ENCODE results near the gene NFATC2.
"Not testable (repeated sequence)": the region's sequence is repeated elsewhere in the genome, so short reads cannot be mapped to it uniquely, and the experiment has no call there.

NFATC2 gene

DNA sequence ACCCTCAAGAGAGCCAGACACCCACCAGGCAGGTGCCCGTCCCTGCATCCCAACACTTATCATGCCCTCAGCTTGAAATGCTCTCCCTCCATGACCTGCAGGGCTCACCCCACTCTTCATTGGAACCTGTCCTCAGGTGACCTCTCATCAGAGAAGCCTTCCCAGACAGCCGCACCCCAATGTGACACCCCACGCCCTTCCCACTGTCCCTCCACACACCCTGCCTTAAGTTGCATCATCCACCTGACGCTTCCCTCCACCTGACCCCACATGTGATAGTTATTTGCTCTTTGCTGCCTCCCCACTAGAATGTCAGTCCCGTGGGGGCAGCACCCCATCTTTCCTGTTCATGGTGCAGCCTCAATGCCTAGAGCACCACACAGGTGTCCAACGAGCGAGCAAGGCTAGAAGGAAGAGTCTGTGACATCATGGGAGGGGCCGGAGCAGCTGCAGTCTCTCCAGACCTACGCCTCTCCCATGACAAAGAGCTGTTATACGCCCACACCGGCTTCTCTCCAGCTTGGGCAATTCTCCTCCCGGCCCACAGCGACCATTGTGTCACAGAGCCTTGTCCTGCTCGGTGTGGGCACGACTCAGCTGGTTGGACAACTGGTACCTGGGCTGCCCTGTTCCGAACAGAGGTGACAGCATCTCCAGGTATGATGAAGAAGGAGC is 58.2 kb downstream of the NFATC2 start:
- ChIA-PET POLR2A (no interaction called here), CTCF (no interaction called here)
- TF ChIP-seq LEF1 (IDR thresholded peaks at IDR 0.05; ENCODE audit: borderline replicate concordance): no peak
- TF ChIP-seq L3MBTL2 (conservative IDR thresholded peaks at IDR 0.05): no peak
- no peak for TF ChIP-seq HDGF (IDR thresholded peaks at IDR 0.05; ENCODE audit: borderline replicate concordance)
- TF ChIP-seq FOXM1 (IDR thresholded peaks at IDR 0.05; ENCODE audit: borderline replicate concordance): no peak
- no peak for TF ChIP-seq CTBP1 (IDR thresholded peaks at IDR 0.05; ENCODE audit: borderline replicate concordance)
- TF ChIP-seq ARNT (IDR thresholded peaks at IDR 0.05): no peak
- TF ChIP-seq, protein P1, sequence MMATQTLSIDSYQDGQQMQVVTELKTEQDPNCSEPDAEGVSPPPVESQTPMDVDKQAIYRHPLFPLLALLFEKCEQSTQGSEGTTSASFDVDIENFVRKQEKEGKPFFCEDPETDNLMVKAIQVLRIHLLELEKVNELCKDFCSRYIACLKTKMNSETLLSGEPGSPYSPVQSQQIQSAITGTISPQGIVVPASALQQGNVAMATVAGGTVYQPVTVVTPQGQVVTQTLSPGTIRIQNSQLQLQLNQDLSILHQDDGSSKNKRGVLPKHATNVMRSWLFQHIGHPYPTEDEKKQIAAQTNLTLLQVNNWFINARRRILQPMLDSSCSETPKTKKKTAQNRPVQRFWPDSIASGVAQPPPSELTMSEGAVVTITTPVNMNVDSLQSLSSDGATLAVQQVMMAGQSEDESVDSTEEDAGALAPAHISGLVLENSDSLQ (IDR thresholded peaks at IDR 0.05): no peak
- TF ChIP-seq SP1 (IDR thresholded peaks at IDR 0.05): no peak
- no peak for TF ChIP-seq ZNF384 (IDR thresholded peaks at IDR 0.05)
- no peak for TF ChIP-seq NFRKB (IDR thresholded peaks at IDR 0.05)
- no peak for TF ChIP-seq FOXK2 (IDR thresholded peaks at IDR 0.05)
- TF ChIP-seq ELF4 (IDR thresholded peaks at IDR 0.05): no peak
- TF ChIP-seq BHLHE40 (IDR thresholded peaks at IDR 0.05; ENCODE audit: borderline replicate concordance): no peak
- no peak for TF ChIP-seq TARDBP (IDR thresholded peaks at IDR 0.05)
- TF ChIP-seq FOXA1 (IDR thresholded peaks at IDR 0.05): no peak
- TF ChIP-seq SUZ12 (IDR thresholded peaks at IDR 0.05): no peak
- DNase-seq (ENCODE audit: extremely low spot score): no peak

DNA sequence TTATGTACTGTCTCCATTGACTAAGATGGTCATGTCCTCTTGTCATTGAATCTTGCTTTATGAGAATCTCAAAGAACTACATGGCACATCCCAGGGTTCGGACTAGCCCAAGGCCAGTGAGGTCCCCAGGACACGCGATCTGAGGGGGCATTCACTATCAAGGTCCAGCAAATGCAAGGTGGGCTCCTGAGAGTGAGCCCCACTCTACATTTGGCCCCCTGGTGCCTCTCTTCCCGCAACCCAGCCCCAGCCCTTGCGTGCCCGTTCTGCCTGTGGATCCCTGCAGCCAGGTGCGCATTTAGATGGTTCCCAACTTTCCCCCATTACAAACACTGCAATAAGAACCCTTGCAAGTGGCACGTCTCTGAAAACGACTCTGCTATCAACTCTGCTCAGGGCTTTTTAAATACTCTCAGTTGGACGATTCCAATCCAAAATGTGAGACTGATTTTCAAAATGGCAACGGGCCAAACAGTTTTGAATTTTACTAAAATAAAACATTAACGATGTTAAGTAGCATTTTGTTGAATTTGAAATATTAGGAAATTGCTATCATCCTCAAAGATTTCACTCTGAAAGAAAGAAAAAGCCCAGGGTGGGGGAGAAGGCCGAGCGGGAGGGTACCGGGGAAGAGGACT is 59.6 kb downstream of the NFATC2 start:
- POLR2A ChIA-PET: no interaction called here
- CTCF ChIA-PET: no interaction called here
- TF ChIP-seq ARNT (IDR thresholded peaks at IDR 0.05) (no peak), FOXM1 (IDR thresholded peaks at IDR 0.05; ENCODE audit: borderline replicate concordance) (no peak), L3MBTL2 (conservative IDR thresholded peaks at IDR 0.05) (no peak), BHLHE40 (IDR thresholded peaks at IDR 0.05; ENCODE audit: borderline replicate concordance) (no peak), FOXA1 (IDR thresholded peaks at IDR 0.05) (no peak), SP1 (IDR thresholded peaks at IDR 0.05) (no peak), TARDBP (IDR thresholded peaks at IDR 0.05) (no peak), CTBP1 (IDR thresholded peaks at IDR 0.05; ENCODE audit: borderline replicate concordance) (no peak), HDGF (IDR thresholded peaks at IDR 0.05; ENCODE audit: borderline replicate concordance) (no peak), ZNF384 (IDR thresholded peaks at IDR 0.05) (no peak), ELF4 (IDR thresholded peaks at IDR 0.05) (no peak), NFRKB (IDR thresholded peaks at IDR 0.05) (no peak), FOXK2 (IDR thresholded peaks at IDR 0.05) (no peak), SUZ12 (IDR thresholded peaks at IDR 0.05) (no peak), LEF1 (IDR thresholded peaks at IDR 0.05; ENCODE audit: borderline replicate concordance) (no peak)
- TF ChIP-seq, protein P1 (IDR thresholded peaks at IDR 0.05): no peak
- no peak for DNase-seq (ENCODE audit: extremely low spot score)

DNA sequence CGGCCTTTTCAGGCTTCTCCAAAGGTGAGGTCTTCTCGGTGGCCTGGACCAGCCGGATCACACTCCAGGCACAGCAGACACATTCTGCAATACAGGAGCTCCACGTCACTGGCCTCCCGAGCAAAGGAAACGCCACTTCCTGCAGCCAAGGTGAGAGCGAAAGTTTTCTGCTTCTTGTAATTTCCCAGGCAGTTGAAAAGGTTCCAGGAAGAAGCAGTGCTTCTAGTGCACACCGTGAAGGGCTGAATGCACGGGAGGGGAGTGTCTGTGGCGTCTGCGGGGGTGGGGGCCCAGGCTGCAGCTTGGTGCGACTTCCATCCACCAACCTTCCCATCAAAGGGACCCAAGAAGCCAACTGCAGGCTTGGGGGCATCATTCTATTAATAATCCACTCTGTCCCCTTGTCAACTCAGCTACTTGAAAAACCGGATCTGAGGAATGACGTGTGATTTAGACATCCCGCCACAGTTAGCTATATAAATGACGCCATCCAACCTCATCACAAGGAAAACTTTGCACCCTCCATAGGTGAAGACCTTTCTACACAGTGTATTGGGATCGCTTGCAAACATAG is 61.1 kb downstream of the NFATC2 start:
- ChIA-PET CTCF (no interaction called here), POLR2A (no interaction called here)
- no peak for TF ChIP-seq ARNT (IDR thresholded peaks at IDR 0.05)
- no peak for DNase-seq (ENCODE audit: extremely low spot score)

DNA sequence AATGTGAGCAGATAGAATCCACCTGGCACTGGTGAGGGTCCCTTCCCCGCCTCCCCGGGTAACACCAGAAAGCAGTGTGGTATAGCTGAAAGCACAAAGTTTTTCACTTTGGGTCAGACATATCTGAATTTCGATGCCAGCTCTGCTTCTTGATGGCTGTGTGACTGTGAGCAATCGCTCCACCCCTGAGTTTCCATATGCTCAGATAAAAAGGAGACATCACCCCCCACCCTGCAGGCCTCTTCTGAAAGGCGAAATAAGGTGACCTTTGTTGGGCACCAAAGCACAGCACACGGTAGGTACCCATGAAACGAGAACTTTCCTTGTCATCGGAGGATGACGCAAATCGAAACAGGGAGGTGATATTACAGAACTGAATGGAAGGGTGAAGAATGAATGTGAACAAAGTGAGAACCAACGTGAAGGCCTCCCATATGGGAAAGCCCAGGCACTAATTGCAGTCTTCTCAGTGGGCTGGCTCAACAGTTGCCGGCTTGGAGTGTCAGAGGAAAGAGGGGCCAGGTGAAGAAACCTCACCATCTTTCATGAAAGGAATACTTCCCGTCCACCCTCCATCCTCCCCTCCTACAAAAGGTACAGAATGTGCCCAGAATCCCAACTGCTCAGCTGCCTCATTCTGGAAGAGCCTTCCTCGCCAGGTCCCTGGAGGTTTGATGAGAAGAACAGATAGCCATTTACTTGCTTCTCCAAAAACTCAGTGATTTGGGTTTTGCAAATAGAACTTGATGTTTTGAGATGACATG is 61.8 kb downstream of the NFATC2 start:
- ChIA-PET POLR2A (no interaction called here), CTCF (no interaction called here)
- DNase-seq (ENCODE audit: extremely low spot score): no peak
- TF ChIP-seq TARDBP (IDR thresholded peaks at IDR 0.05) (no peak), SP1 (IDR thresholded peaks at IDR 0.05) (no peak), ARNT (IDR thresholded peaks at IDR 0.05) (no peak), LEF1 (IDR thresholded peaks at IDR 0.05; ENCODE audit: borderline replicate concordance) (no peak), FOXA1 (IDR thresholded peaks at IDR 0.05) (no peak)
- TF ChIP-seq, protein P1 (IDR thresholded peaks at IDR 0.05): no peak

DNA sequence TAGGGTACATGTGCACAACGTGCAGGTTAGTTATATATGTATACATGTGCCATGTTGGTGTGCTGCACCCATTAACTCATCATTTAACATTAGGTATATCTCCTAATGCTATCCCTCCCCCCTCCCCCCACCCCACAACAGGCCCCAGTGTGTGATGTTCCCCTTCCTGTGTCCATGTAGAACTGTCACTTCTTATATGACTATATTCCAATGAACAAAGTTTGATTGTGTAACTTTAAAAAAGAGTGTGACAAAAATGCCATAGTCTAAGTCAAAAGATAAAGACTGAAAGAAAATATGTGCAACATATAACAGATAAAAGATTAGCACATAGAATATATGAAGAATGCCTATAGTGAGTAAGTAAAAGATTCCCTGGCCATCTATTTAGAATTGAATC is 66.4 kb downstream of the NFATC2 start:
- CTCF ChIA-PET; DNase-seq (ENCODE audit: extremely low spot score); POLR2A ChIA-PET: not testable (repeated sequence)

DNA sequence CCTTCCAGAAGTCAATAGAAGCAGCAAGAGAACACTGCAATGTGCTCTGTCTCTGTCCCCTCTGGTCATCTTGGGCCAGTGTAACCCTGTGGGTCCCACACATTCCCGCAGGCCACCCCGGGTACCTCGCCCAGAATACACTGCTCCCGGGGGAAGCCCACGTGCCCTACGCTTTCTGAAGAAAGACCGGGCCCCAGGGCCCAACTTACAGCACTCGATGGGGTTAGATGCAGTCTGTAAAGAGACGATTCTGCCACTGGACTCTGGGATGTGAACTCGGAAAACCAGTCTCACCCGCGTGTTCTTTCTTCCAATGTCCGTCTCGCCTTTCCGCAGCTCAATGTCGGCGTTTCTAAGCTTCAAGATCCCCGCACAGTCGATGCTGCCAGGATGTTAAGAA is 68.7 kb downstream of the NFATC2 start:
- DNase-seq (ENCODE audit: extremely low spot score): no peak
- ChIA-PET POLR2A (no interaction called here), CTCF (no interaction called here)
- TF ChIP-seq BHLHE40 (IDR thresholded peaks at IDR 0.05; ENCODE audit: borderline replicate concordance): no peak
- TF ChIP-seq ZNF384 (IDR thresholded peaks at IDR 0.05): no peak
- no peak for TF ChIP-seq FOXA1 (IDR thresholded peaks at IDR 0.05)
- TF ChIP-seq SUZ12 (IDR thresholded peaks at IDR 0.05): no peak
- TF ChIP-seq ARNT (IDR thresholded peaks at IDR 0.05): no peak
- TF ChIP-seq LEF1 (IDR thresholded peaks at IDR 0.05; ENCODE audit: borderline replicate concordance): no peak
- no peak for TF ChIP-seq SP1 (IDR thresholded peaks at IDR 0.05)
- TF ChIP-seq ELF4 (IDR thresholded peaks at IDR 0.05): no peak
- no peak for TF ChIP-seq HDGF (IDR thresholded peaks at IDR 0.05; ENCODE audit: borderline replicate concordance)
- no peak for TF ChIP-seq NFRKB (IDR thresholded peaks at IDR 0.05)
- TF ChIP-seq, protein P1 (IDR thresholded peaks at IDR 0.05): no peak
- TF ChIP-seq TARDBP (IDR thresholded peaks at IDR 0.05): no peak
- TF ChIP-seq L3MBTL2 (conservative IDR thresholded peaks at IDR 0.05): no peak
- no peak for TF ChIP-seq FOXK2 (IDR thresholded peaks at IDR 0.05)
- no peak for TF ChIP-seq FOXM1 (IDR thresholded peaks at IDR 0.05; ENCODE audit: borderline replicate concordance)
- no peak for TF ChIP-seq CTBP1 (IDR thresholded peaks at IDR 0.05; ENCODE audit: borderline replicate concordance)
